GM19238 (cell line): ENCODE results near the gene MLLT10.
A peak's percentile ranks its signal among the peaks of the same experiment; 100 is the strongest.
"Not testable (repeated sequence)": the region's sequence is repeated elsewhere in the genome, so short reads cannot be mapped to it uniquely, and the experiment has no call there.

Experiments used
- DNase-seq: peaks from one replicate; pipeline ENCODE4 v3.0.0; 2011; ENCODE audit warnings: low spot score; ENCODE audit not compliant: insufficient read length

MLLT10 gene

DNA sequence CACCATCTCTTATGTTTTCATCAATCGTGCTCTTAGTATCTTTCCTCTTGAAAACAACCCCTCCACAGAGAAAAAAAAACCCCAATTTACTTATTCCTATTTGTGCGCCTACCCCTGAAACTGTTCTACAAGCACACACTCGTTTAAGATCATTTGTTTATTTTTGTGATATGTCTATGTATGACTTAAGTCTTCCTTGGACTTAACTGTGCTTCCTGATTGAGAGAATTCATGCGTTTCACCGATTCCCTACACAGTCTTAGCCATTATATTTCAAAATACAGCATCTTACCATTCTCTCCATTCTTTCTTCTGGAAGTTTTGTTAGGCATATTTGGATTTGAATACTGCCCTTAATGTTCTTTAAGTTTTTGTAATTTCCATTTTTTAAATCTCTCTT is 159.4 kb downstream of the MLLT10 start:
- no peak for DNase-seq

DNA sequence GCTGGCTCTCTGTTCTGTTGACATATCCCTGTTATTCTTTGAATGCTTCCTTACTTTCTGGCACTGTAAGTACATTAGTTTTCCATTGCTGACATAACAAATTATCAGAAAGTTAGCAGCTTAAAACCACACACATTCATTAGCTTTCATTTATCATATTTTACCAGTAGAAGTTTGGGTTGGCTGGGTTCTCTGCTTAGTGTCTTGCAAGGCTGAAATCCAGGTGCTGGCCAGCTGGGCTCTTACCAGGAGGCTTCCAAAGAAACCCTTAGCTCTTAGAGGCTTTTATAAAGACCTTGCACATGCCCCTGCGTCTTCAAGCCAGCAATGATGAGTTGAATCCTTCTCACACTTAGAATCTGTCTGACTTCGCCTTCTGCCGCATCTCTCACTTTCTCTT is 160.6 kb downstream of the MLLT10 start:
- DNase-seq: no peak

GRCh38 chr10:21696302-21696701 is 162.3 kb downstream of the MLLT10 start:
- no peak for DNase-seq

DNA sequence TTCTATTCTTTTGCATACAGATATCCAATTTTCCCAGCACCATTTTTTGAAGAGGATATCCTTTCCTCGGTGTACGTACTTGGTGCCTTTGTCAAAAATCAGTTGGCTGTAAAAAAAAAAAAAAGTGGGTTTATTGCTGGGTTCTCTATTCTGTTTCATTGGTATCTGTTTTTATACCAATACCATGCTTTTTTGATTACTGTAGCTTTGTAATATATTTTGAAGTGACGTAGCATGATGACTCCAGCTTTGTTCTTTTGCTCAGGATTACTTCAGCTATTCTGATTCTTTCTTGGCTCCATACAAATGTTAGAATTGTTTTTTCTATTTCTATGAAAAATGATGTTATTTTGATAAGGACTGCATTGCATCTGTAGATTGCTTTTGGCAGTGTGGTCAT is 165.5 kb downstream of the MLLT10 start:
- DNase-seq: no peak

DNA sequence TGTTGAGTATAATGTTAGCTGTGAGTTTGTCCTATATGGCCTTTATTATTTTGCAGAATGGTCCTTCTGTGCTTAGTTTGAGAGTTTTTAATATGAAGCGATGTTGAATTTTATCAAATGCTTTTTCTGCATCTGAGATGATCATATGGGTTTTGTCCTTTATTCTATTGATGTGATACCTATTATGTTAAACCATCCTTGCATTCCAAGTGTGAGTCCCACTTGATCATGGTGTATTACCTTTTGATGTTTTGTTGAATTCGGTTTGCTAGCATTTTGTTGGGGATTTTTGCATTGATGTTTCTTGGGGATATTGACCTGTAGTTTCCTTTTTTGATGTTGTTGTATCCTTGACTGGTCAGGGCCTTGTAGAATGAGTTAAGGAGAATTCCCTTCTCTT is 166.4 kb downstream of the MLLT10 start:
- DNase-seq: no peak

DNA sequence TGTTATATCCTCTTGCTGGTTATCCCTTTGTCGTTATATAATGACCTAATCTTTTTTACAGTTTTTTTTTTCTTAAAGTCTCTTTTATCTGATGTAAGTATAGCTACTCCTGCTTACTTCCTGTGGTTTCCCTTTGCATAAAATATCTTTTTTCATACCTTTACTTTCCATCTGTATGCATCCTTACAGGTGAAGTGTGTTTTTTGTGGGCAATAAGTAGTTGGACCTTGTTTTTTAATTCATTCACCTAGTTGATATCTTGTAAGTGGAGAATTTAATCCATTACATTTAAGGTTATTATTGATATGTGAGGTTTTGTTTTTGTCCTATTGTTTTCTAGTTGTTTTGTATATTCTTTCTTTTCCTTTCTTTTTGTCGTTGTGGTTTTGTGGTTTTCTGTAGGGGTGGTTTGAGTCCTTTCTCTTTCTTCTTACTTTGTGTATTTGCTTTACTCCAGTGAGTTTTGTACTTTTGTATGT is 168.6 kb downstream of the MLLT10 start:
- peak; percentile 18 for DNase-seq

- DNase-seq: no peak
Observed at GRCh38 chr10:21705142-21705827, 171.3 kb downstream of the MLLT10 start.

DNA sequence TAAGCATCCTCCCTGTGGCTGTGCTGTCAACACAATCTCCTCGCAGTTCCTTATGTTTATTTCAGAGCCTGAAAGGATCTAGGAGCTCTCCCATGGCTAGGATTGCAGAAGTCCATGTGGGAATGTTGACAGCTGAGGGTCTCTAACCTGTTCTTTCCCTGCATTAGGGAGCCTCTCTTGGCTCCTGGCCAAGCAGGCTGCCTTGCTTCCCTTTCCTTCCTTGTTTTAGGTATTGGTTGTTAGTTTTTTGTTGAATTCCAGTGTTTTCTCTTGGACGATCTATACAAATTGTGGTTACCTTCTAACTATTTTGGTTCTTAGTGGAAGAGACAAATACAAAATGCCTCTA is 171.8 kb downstream of the MLLT10 start:
- DNase-seq: no peak

DNA sequence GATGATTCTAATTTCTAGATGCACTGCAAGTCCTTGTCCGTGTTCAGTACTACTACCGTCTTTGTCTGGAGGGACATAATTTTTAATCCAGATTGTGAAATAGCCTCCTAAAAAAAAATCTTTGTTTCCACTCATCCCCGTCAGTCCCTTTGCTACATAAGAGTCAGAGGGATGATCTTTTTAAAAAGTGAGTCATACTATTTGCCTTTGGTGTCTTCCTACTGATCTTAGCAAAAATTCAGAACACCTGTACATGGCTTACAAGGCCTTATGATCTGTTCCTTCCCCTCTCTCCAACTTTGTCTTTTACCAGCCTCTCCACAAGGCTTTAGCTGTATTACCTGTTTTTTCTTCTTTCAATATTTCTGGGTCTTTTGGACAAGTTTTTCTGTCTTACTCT is 173.5 kb downstream of the MLLT10 start:
- DNase-seq: no peak

DNA sequence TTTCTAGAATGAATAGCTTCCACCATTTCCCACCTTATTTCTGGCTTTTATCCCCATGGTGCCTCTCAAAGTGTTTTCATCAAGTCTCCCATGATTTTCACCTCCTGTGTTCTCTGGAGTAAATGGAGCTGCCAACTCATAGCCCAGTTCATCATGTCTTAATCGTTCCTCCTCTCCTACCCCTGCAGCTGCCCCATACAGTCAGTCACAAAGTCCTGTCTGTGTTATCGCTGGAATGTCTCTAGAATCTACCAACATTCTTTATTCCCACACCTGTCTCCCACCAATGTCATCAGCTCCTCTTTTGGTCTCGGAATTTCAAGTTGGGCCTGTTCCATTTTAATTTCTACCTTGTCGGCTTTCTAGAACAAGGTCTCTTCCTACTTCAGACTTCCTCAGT is 178.9 kb downstream of the MLLT10 start:
- no peak for DNase-seq

- DNase-seq: no peak
Observed at GRCh38 chr10:21715531-21716195, 181.6 kb downstream of the MLLT10 start.

DNA sequence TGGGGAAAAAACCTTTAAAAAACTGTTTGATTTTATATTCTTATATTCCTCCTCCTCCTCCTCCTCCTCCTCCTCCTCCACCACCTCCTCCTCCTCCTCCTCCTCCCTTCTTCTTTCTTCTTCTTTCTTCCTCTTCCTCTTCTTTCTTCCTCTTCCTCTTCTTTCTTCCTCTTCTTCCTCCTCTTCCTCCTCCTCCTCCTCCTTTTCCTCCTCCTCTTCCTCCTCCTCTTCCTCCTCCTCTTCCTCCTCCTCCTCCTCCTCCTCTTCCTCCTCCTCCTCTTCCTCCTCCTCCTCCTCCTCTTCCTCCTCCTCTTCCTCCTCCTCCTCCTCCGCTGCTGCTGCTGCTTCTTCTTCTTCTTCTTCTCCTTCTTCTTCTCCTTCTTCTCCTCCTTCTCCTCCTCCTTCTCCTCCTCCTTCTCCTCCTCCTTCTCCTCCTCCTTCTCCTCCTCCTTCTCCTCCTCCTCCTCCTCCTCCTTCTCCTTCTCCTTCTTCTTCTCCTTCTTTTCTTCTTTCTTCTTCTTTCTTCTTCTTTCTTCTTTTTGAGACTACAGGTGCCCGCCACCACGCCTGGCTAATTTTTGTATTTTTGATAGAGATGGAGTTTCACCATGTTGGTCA is 183.5 kb downstream of the MLLT10 start:
- not testable (repeated sequence) for DNase-seq

DNA sequence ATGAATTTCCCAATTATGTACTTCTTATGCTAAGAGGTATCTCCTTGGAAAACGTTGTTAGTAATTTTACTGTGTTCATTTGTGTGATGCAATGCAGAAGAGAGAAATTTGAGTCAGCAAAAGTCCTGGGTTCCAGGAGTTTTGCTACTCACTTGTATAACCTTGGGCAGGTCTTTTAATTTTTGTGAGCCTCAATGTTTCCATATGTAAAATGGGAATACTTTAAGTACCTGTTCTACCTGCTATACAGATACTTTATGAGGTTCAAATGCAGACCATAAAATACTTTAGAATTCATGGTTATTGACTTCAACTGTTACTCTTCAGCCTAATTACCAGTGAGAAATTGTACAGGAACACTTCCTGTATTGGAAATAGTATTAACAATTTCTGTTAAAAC is 185.5 kb downstream of the MLLT10 start:
- no peak for DNase-seq

DNA sequence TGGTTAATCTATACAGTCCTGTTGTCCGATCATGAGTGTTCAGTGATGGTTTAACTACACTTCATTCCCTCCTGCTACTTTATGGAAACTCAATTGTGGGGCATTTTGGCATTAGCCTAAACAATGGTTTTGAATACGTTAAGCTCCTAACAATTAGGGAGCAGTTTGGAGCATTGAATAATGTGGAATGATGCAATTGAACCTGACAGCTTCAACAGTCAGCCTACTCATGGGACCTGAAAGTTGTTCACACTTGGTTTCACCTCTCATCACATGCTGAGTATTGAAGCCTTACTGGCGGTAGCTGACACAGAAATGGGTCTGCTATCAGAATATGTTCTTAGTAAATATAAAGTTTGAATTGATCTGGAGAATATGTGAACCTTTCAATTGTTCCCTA is 186.1 kb downstream of the MLLT10 start:
- no peak for DNase-seq

DNA sequence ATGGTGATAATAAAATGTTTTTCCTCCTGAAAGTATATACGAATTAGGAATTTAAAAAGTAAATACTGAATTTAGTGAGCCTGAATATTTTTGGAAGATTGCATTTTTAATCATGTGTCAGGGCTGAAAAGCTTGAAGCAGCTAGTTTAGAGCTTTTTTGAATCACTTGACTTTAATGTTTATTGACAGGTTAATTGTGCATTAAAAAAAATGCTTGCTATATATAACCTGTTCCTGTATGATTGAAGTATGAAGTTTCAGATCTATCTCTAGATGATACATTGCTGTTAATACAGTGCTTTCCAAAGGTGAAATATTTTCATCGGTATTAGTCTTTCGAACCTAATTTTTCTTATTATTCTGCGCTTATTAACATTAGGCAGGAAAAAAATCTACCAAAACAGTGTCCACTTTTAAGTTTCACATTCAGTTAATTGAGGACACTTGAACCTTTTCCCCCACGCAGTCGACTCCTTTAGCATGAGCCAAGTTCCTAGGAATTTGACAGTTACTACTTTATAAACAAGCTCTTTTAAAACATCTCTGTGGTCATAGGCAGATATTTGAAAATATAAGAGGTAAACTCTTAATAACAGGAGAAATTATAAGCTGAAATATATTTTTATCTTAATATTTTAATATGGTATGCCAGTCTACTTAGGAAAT is 187.1 kb downstream of the MLLT10 start:
- DNase-seq: no peak

- DNase-seq: no peak
Observed at GRCh38 chr10:21722209-21722608, 188.2 kb downstream of the MLLT10 start.

DNA sequence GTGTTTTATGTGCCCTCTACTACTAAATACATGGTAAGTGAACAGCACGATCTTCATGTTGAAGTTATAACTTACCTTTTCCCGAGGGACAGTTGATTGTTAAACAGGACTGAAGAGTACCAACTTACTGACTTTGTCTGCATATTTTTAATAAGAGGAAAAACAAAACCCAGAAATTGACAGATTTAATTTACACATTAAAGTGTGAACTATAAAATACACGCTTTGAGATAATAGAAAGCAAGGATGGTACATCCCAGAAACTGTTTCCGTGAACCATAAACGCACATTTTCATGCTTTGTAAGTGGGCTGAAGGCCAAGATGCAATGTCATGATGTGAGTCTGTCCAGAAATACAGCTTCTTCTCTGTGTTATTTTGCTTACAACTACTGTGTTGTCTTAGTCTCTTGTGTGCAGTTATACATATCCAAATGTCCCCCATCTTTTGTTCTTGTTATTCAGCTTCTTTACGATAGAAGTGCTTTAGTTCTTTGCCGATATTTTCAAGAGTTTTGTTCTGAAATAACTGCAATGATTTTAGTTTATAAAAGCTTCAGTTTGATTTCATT is 190.1 kb downstream of the MLLT10 start:
- no peak for DNase-seq

DNA sequence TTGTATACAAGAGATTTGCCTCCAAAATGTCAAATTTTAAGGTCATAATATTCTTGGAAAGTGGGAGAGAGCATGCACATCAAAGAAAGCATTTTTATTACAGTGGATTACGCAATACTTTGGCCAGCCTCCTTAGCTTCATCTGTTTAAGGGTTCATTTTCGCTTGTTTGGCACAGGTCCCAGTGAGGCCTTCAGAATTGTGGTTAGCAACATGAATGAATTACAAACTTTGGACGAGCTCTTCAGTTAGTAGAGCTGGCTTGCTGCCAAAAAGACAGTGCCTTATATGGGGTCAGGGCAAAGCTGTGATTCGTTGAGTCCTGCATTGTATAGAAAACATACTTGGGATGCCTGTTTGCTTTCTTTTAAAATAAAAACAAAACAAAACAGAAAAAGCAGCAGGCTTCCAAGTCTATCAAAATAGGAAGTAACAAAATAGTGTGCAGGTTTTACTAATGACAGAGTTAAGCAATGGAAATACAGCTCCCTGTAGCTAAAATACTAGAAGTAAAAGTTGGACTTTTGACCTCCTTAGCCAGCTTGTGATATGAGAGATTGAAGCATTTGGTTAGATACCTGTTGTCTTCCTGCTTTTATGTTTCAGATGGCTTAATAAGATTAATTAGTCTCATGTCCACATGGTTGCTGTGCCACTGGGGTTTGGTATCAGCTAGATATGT is 190.8 kb downstream of the MLLT10 start:
- peak; percentile 30 for DNase-seq

- DNase-seq: no peak
Observed at GRCh38 chr10:21726601-21727225, 192.7 kb downstream of the MLLT10 start.

- no peak for DNase-seq
Observed at GRCh38 chr10:21727452-21728168, 193.6 kb downstream of the MLLT10 start.
